ENCODE measurements around the gene KNDC1.

DNA sequence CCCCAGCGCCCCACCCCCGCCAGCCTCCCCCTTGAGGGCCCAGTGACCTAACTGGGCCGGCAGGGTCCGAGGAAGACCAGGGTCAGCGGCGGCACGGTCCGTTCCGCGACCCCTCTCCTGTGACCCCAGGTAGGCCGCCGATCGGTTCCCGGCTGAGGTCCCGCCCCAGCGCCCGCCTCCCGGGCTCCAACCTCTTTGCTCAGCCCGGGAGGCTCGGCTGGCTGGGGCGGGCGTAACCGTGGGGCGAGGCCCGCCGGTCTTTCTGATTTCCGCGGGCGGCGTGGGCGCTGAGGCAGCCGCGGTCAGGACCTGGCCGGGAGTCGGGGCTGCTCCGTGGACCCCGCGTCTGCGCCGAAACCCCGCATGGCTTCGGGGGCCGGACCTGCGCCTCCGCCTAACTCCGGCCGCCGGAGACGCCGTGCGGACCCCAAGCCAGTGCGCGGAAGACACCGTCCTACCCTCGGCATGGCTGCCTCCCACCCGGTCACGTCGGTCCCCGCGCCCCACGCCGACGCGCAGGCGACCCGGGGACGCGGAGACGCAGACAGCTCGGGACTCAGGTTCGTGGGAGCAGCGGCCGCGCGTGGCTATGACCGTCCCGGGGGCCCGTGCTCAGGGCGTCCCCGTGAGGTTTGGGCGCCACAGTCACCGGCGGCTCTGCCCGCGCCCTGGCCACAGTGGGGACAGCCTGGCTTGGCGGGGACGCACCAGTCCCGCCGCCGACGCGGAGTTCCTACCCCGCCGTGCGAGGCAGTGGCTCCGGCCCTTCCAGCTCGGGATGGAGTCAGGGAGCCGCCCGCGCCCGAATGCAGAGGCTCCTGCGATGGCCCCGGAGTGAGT is 76.6 kb downstream of the KNDC1 start:
- TF ChIP-seq, protein P1, sequence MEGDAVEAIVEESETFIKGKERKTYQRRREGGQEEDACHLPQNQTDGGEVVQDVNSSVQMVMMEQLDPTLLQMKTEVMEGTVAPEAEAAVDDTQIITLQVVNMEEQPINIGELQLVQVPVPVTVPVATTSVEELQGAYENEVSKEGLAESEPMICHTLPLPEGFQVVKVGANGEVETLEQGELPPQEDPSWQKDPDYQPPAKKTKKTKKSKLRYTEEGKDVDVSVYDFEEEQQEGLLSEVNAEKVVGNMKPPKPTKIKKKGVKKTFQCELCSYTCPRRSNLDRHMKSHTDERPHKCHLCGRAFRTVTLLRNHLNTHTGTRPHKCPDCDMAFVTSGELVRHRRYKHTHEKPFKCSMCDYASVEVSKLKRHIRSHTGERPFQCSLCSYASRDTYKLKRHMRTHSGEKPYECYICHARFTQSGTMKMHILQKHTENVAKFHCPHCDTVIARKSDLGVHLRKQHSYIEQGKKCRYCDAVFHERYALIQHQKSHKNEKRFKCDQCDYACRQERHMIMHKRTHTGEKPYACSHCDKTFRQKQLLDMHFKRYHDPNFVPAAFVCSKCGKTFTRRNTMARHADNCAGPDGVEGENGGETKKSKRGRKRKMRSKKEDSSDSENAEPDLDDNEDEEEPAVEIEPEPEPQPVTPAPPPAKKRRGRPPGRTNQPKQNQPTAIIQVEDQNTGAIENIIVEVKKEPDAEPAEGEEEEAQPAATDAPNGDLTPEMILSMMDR (conservative IDR thresholded peaks at IDR 0.05 in 1 of 2, IDR thresholded peaks at IDR 0.05 in 1 of 2; ENCODE audit: extremely low read depth in 1 of 2, insufficient read depth in 1 of 2, low read depth in 1 of 2, low read length in 2 of 2), result no peak
- TF ChIP-seq EZH2 (IDR thresholded peaks at IDR 0.05; ENCODE audit: borderline replicate concordance, low read length), result peak; percentile 71
